ENCODE measurements around the gene TASOR2. TPM values are rescaled to one million over a fixed set of nuclear protein-coding genes. Genes with fewer than 3 reads are reported as not detected.
A peak's percentile ranks its signal among the peaks of the same experiment; 100 is the strongest.

Gene TASOR2
- total and polyA plus RNA-seq, 7 experiments from 2014 or later = 14.7 to 86.5 (median 58.4) TPM

- Histone ChIP-seq H3K4me3 (ENCODE audit: low read length) (no peak overlapping the region), H3K36me3 (ENCODE audit: control insufficient read depth in 2 of 3, insufficient read depth in 3 of 3, low read length in 3 of 3) (peaks cover 0 to 8% (median 0%) of the 10 kb centered on the region in 3 experiments), H3K27me3 (ENCODE audit: control insufficient read depth in 2 of 2, insufficient read depth in 2 of 2, low read length in 2 of 2) (no peaks in the 10 kb centered on the region), H3K27ac (ENCODE audit: low read depth, low read length) (no peak overlapping the region), H3K4me1 (ENCODE audit: control insufficient read depth in 2 of 2, insufficient read depth in 2 of 2, low read length in 2 of 2) (peaks cover 12 to 15% of the 10 kb centered on the region in 2 donors), H3K9me3 (ENCODE audit: control insufficient read depth in 2 of 3, low read length in 3 of 3) (no peaks in the 10 kb centered on the region)
- POLR2A ChIA-PET = interaction anchor here (0.6 kb wide), 2 partner anchors 12 to 1324 kb away, joined by 3 read pairs; no protein-coding TSS in a partner anchor
- CTCF ChIA-PET = no interaction called here
- no peaks in the 10 kb centered on the region for H3K36me3 Mint-ChIP-seq
- no peak for DNase-seq
- H3K4me1 Mint-ChIP-seq = peaks cover 15 to 36% (median 23%) of the 10 kb centered on the region in 7 donors
- intact Hi-C loops (cut with micrococcal nuclease) = loop anchor here (5.0 to 10.0 kb wide), 4 partner anchors 55 to 857 kb away; partner anchors contain the start of gene AKR1E2 (in 1 of the 2)
- peaks cover 15 to 27% (median 19%) of the 10 kb centered on the region in 5 donors for H3K27me3 Mint-ChIP-seq
- H3K9me3 Mint-ChIP-seq = peaks cover 0 to 3% (median 0%) of the 10 kb centered on the region in 11 donors
- no peak for ATAC-seq
- no peak overlapping the region for H3K4me3 Mint-ChIP-seq
- H3K27ac Mint-ChIP-seq = no peak overlapping the region
Measured at GRCh38 chr10:5681930-5682329, 2.7 kb upstream of the TASOR2 start.

GRCh38 chr10:5683065-5683464 is 1.6 kb upstream of the TASOR2 start:
- H3K27me3 Mint-ChIP-seq = peaks cover 6 to 20% (median 11%) of the 10 kb centered on the region in 5 donors
- POLR2A ChIA-PET = interaction anchor here (0.6 to 1.9 kb wide), 5 partner anchors 10 to 29 kb away, joined by 4 to 8 read pairs (median 5); no protein-coding TSS in a partner anchor
- H3K4me3 ChIP-seq (ENCODE audit: low read length) = no peak overlapping the region
- no peaks in the 10 kb centered on the region for H3K27me3 ChIP-seq (ENCODE audit: control insufficient read depth in 2 of 2, insufficient read depth in 2 of 2, low read length in 2 of 2)
- H3K9me3 Mint-ChIP-seq = peaks cover 0 to 3% (median 0%) of the 10 kb centered on the region in 11 donors
- H3K4me1 Mint-ChIP-seq = peaks cover 20 to 46% (median 33%) of the 10 kb centered on the region in 7 donors
- no peak for ATAC-seq
- peak overlapping the region in 1 of 10 donors; percentile 14 for H3K4me3 Mint-ChIP-seq
- H3K36me3 ChIP-seq (ENCODE audit: control insufficient read depth in 2 of 3, insufficient read depth in 3 of 3, low read length in 3 of 3) = peaks cover 0 to 8% (median 0%) of the 10 kb centered on the region in 3 experiments
- no peak overlapping the region for H3K27ac ChIP-seq (ENCODE audit: low read depth, low read length)
- H3K36me3 Mint-ChIP-seq = no peaks in the 10 kb centered on the region
- intact Hi-C loops (cut with micrococcal nuclease) = loop anchor here (5.0 to 10.0 kb wide), 4 partner anchors 56 to 858 kb away; partner anchors contain the start of gene AKR1E2 (in 1 of the 2)
- peaks cover 15 to 24% of the 10 kb centered on the region in 2 donors for H3K4me1 ChIP-seq (ENCODE audit: control insufficient read depth in 2 of 2, insufficient read depth in 2 of 2, low read length in 2 of 2)
- no peaks in the 10 kb centered on the region for H3K9me3 ChIP-seq (ENCODE audit: control insufficient read depth in 2 of 3, low read length in 3 of 3)
- CTCF ChIA-PET = interaction anchor here (1.9 kb wide), 1 partner anchor 237 kb away, joined by 3 read pairs; no protein-coding TSS in a partner anchor
- DNase-seq = no peak
- peak overlapping the region in 2 of 9 donors; percentile 41 to 56 for H3K27ac Mint-ChIP-seq

GRCh38 chr10:5684971-5685763 is 529 bp downstream of the TASOR2 start:
- Mint-ChIP-seq H3K4me1 (peaks cover 32 to 58% (median 45%) of the 10 kb centered on the region in 7 donors), H3K36me3 (peaks cover 0 to 3% (median 0%) of the 10 kb centered on the region in 5 donors), H3K27me3 (peaks cover 0 to 7% (median 0%) of the 10 kb centered on the region in 5 donors), H3K4me3 (peak overlapping the region; percentile 93 to 100 (median 98)), H3K27ac (peak overlapping the region; percentile 90 to 99 (median 98)), H3K9me3 (peaks cover 0 to 3% (median 0%) of the 10 kb centered on the region in 11 donors)
- Histone ChIP-seq H3K27me3 (ENCODE audit: control insufficient read depth in 2 of 2, insufficient read depth in 2 of 2, low read length in 2 of 2) (no peaks in the 10 kb centered on the region), H3K36me3 (ENCODE audit: control insufficient read depth in 2 of 3, insufficient read depth in 3 of 3, low read length in 3 of 3) (peaks cover 0 to 8% (median 0%) of the 10 kb centered on the region in 3 experiments), H3K4me3 (ENCODE audit: low read length) (peak overlapping the region; percentile 76), H3K27ac (ENCODE audit: low read depth, low read length) (peak overlapping the region; percentile 96), H3K4me1 (ENCODE audit: control insufficient read depth in 2 of 2, insufficient read depth in 2 of 2, low read length in 2 of 2) (peaks cover 15 to 25% of the 10 kb centered on the region in 2 donors), H3K9me3 (ENCODE audit: control insufficient read depth in 2 of 3, low read length in 3 of 3) (no peaks in the 10 kb centered on the region)
- DNase-seq (peak; percentile 40 to 78 (median 72)), ATAC-seq (peak; percentile 70)
- ChIA-PET POLR2A (interaction anchor here (1.0 to 1.9 kb wide), 10 partner anchors 14 to 243 kb away, joined by 3 to 7 read pairs (median 4); partner anchors contain the start of genes ANKRD16, ASB13 and FBH1), CTCF (no interaction called here)
- intact Hi-C loops (cut with micrococcal nuclease) = loop anchor here (1.0 to 10.0 kb wide), 19 partner anchors 7 to 860 kb away; partner anchors contain the start of genes ANKRD16 (in 2 of the 2), ASB13 (in 2 of the 2), GDI2 (in 2 of the 2) and IL15RA (in 2 of the 2)

GRCh38 chr10:5685764-5686240 is 1.2 kb downstream of the TASOR2 start:
- peaks cover 15 to 27% of the 10 kb centered on the region in 2 donors for H3K4me1 ChIP-seq (ENCODE audit: control insufficient read depth in 2 of 2, insufficient read depth in 2 of 2, low read length in 2 of 2)
- peaks cover 0 to 8% (median 0%) of the 10 kb centered on the region in 3 experiments for H3K36me3 ChIP-seq (ENCODE audit: control insufficient read depth in 2 of 3, insufficient read depth in 3 of 3, low read length in 3 of 3)
- ChIA-PET CTCF (no interaction called here), POLR2A (no interaction called here)
- intact Hi-C loops (cut with micrococcal nuclease) = loop anchor here (1.0 to 10.0 kb wide), 13 partner anchors 25 to 861 kb away; partner anchors contain the start of genes AKR1E2 (in 1 of the 2), ANKRD16 (in 1 of the 2), IL15RA (in 1 of the 2) and RBM17 (in 1 of the 2)
- peak overlapping the region; percentile 96 for H3K27ac ChIP-seq (ENCODE audit: low read depth, low read length)
- H3K4me1 Mint-ChIP-seq = peaks cover 32 to 64% (median 50%) of the 10 kb centered on the region in 7 donors
- ATAC-seq = no peak
- peaks cover 0 to 3% (median 0%) of the 10 kb centered on the region in 5 donors for H3K36me3 Mint-ChIP-seq
- peak overlapping the region; percentile 93 to 100 (median 98) for H3K4me3 Mint-ChIP-seq
- peaks cover 0 to 3% (median 0%) of the 10 kb centered on the region in 11 donors for H3K9me3 Mint-ChIP-seq
- H3K9me3 ChIP-seq (ENCODE audit: control insufficient read depth in 2 of 3, low read length in 3 of 3) = no peaks in the 10 kb centered on the region
- H3K27me3 ChIP-seq (ENCODE audit: control insufficient read depth in 2 of 2, insufficient read depth in 2 of 2, low read length in 2 of 2) = no peaks in the 10 kb centered on the region
- DNase-seq = peak in 1 of 9 donors; percentile 13
- H3K27me3 Mint-ChIP-seq = peaks cover 0 to 3% (median 0%) of the 10 kb centered on the region in 5 donors
- H3K27ac Mint-ChIP-seq = peak overlapping the region; percentile 90 to 99 (median 98)
- H3K4me3 ChIP-seq (ENCODE audit: low read length) = peak overlapping the region; percentile 76

GRCh38 chr10:5688587-5688986 is 3.9 kb downstream of the TASOR2 start:
- Histone ChIP-seq H3K4me3 (ENCODE audit: low read length) (no peak overlapping the region), H3K9me3 (ENCODE audit: control insufficient read depth in 2 of 3, low read length in 3 of 3) (no peaks in the 10 kb centered on the region), H3K27me3 (ENCODE audit: control insufficient read depth in 2 of 2, insufficient read depth in 2 of 2, low read length in 2 of 2) (no peaks in the 10 kb centered on the region), H3K4me1 (ENCODE audit: control insufficient read depth in 2 of 2, insufficient read depth in 2 of 2, low read length in 2 of 2) (peaks cover 29 to 41% of the 10 kb centered on the region in 2 donors), H3K36me3 (ENCODE audit: control insufficient read depth in 2 of 3, insufficient read depth in 3 of 3, low read length in 3 of 3) (peaks cover 0 to 8% (median 0%) of the 10 kb centered on the region in 3 experiments), H3K27ac (ENCODE audit: low read depth, low read length) (no peak overlapping the region)
- H3K36me3 Mint-ChIP-seq = peaks cover 0 to 3% (median 0%) of the 10 kb centered on the region in 5 donors
- ATAC-seq (no peak), DNase-seq (no peak)
- peaks cover 0 to 3% (median 0%) of the 10 kb centered on the region in 5 donors for H3K27me3 Mint-ChIP-seq
- intact Hi-C loops (cut with micrococcal nuclease) = loop anchor here (5.0 to 10.0 kb wide), 4 partner anchors 44 to 864 kb away; partner anchors contain the start of gene AKR1E2 (in 1 of the 2)
- no peak overlapping the region for H3K27ac Mint-ChIP-seq
- H3K4me3 Mint-ChIP-seq = peak overlapping the region in 6 of 10 donors; percentile 11 to 98 (median 28)
- ChIA-PET CTCF (no interaction called here), POLR2A (interaction anchor here (0.7 to 1.0 kb wide), 2 partner anchors 10 to 473 kb away, joined by 3 read pairs; no protein-coding TSS in a partner anchor)
- peaks cover 38 to 89% (median 70%) of the 10 kb centered on the region in 7 donors for H3K4me1 Mint-ChIP-seq
- H3K9me3 Mint-ChIP-seq = peaks cover 0 to 3% (median 0%) of the 10 kb centered on the region in 11 donors

- H3K4me1 Mint-ChIP-seq = peaks cover 48 to 97% (median 78%) of the 10 kb centered on the region in 7 donors
- Histone ChIP-seq H3K9me3 (ENCODE audit: control insufficient read depth in 2 of 3, low read length in 3 of 3) (no peaks in the 10 kb centered on the region), H3K36me3 (ENCODE audit: control insufficient read depth in 2 of 3, insufficient read depth in 3 of 3, low read length in 3 of 3) (no peaks in the 10 kb centered on the region), H3K27me3 (ENCODE audit: control insufficient read depth in 2 of 2, insufficient read depth in 2 of 2, low read length in 2 of 2) (no peaks in the 10 kb centered on the region), H3K4me3 (ENCODE audit: low read length) (peak overlapping the region; percentile 32), H3K4me1 (ENCODE audit: control insufficient read depth in 2 of 2, insufficient read depth in 2 of 2, low read length in 2 of 2) (peaks cover 27 to 29% of the 10 kb centered on the region in 2 donors), H3K27ac (ENCODE audit: low read depth, low read length) (peak overlapping the region; percentile 49)
- no peaks in the 10 kb centered on the region for H3K27me3 Mint-ChIP-seq
- H3K9me3 Mint-ChIP-seq = no peaks in the 10 kb centered on the region
- ChIA-PET POLR2A (interaction anchor here (0.9 to 1.7 kb wide), 2 partner anchors 8 to 122 kb away, joined by 3 to 4 read pairs; partner anchors contain the start of gene GDI2), CTCF (no interaction called here)
- ATAC-seq (no peak), DNase-seq (no peak)
- peak overlapping the region; percentile 25 to 88 (median 82) for H3K4me3 Mint-ChIP-seq
- intact Hi-C loops (cut with micrococcal nuclease) = loop anchor here (1.0 to 5.0 kb wide), 3 partner anchors 7 to 34 kb away; partner anchors contain the start of gene TASOR2 (in 2 of the 2)
- H3K36me3 Mint-ChIP-seq = peaks cover 0 to 8% (median 3%) of the 10 kb centered on the region in 5 donors
- H3K27ac Mint-ChIP-seq = peak overlapping the region in 7 of 9 donors; percentile 31 to 82 (median 50)
Measured at GRCh38 chr10:5691786-5692185, 7.1 kb downstream of the TASOR2 start.

Measured in naive thymus-derived CD4-positive, alpha-beta T cell (primary cell).